Activated naive CD4-positive, alpha-beta T cell treated with anti-CD3 and anti-CD28 coated beads, Interleukin-2, amount 50 U/mL, for 16 hours (primary cell): Measurements from ENCODE around the gene TMEM92.

Experiments used
- DNase-seq: peaks from one replicate; pipeline ENCODE4 v3.0.0-alpha.2; 2020

The TMEM92 gene

GRCh38 chr17:50330151-50330775 lies 56.0 kb downstream of the TMEM92 start:
- no peak for DNase-seq
